Nephron progenitor cell (in vitro differentiated cells): ENCODE results near the gene HCN2.

ENCODE experiments used
- DNase-seq: peaks from one replicate; pipeline ENCODE4 v3.0.0; 2021
- H3K27ac Mint-ChIP-seq: 2 replicates; pipeline ENCODE4 v1.8.0; 2021; ENCODE audit warnings: mild to moderate bottlenecking, moderate library complexity, mixed read lengths
- H3K27me3 Mint-ChIP-seq: 2 replicates; pipeline ENCODE4 v1.8.0; 2021; ENCODE audit warnings: mild to moderate bottlenecking, low read depth, mixed read lengths; ENCODE audit not compliant: poor library complexity
- H3K36me3 Mint-ChIP-seq: 2 replicates; pipeline ENCODE4 v1.8.0; 2021; ENCODE audit warnings: low read depth, mixed read lengths
- H3K4me1 Mint-ChIP-seq: 2 replicates; pipeline ENCODE4 v1.8.0; 2021; ENCODE audit warnings: mixed read lengths
- H3K4me3 Mint-ChIP-seq: 2 replicates; pipeline ENCODE4 v1.8.0; 2021; ENCODE audit warnings: mild to moderate bottlenecking, moderate library complexity, mixed read lengths
- H3K9me3 Mint-ChIP-seq: 2 replicates; pipeline ENCODE4 v1.8.0; 2021; ENCODE audit warnings: mild to moderate bottlenecking, moderate library complexity, mixed read lengths
- CTCF ChIP-seq: fragments of 200-600 bp; sonication (generic); IDR thresholded peaks from 2 replicates; pipeline ENCODE4 v1.5.0; 2021; ENCODE audit warnings: antibody characterized with exemption

Gene HCN2

GRCh38 chr19:577439-578392, 12.0 kb upstream of the HCN2 start:
- Mint-ChIP-seq H3K27ac (no peak overlapping the region), H3K27me3 (peaks cover 3% of the 10 kb centered on the region), H3K4me3 (no peak overlapping the region), H3K4me1 (peaks cover 46% of the 10 kb centered on the region), H3K36me3 (no peaks in the 10 kb centered on the region), H3K9me3 (no peaks in the 10 kb centered on the region)
- DNase-seq = no peak
- no peak for TF ChIP-seq CTCF

- no peak overlapping the region for H3K4me3 Mint-ChIP-seq
Observed at GRCh38 chr19:579111-579841, 10.4 kb upstream of the HCN2 start.

GRCh38 chr19:579842-580155, 9.9 kb upstream of the HCN2 start:
- no peak for DNase-seq
- TF ChIP-seq CTCF = no peak
- Mint-ChIP-seq H3K27ac (no peak overlapping the region), H3K27me3 (peaks cover 3% of the 10 kb centered on the region), H3K4me1 (peaks cover 41% of the 10 kb centered on the region), H3K9me3 (no peaks in the 10 kb centered on the region), H3K36me3 (no peaks in the 10 kb centered on the region), H3K4me3 (no peak overlapping the region)

More at GRCh38 chr19:579111-579841, 10.4 kb upstream of the HCN2 start:
- Mint-ChIP-seq H3K27me3 (peaks cover 3% of the 10 kb centered on the region), H3K9me3 (no peaks in the 10 kb centered on the region), H3K27ac (peak overlapping the region; percentile 74), H3K4me1 (peaks cover 46% of the 10 kb centered on the region), H3K36me3 (no peaks in the 10 kb centered on the region)
- no peak for DNase-seq
- no peak for TF ChIP-seq CTCF

- H3K36me3 Mint-ChIP-seq = no peaks in the 10 kb centered on the region
- peaks cover 3% of the 10 kb centered on the region for H3K27me3 Mint-ChIP-seq
- H3K4me1 Mint-ChIP-seq = peaks cover 35% of the 10 kb centered on the region
- no peak for TF ChIP-seq CTCF
- no peak overlapping the region for H3K4me3 Mint-ChIP-seq
- no peak for DNase-seq
- no peak overlapping the region for H3K27ac Mint-ChIP-seq
- H3K9me3 Mint-ChIP-seq = no peaks in the 10 kb centered on the region
Observed at GRCh38 chr19:580274-580835, 9.3 kb upstream of the HCN2 start.

- Mint-ChIP-seq H3K4me3 (no peak overlapping the region), H3K36me3 (no peaks in the 10 kb centered on the region), H3K9me3 (no peaks in the 10 kb centered on the region), H3K4me1 (peaks cover 23% of the 10 kb centered on the region), H3K27ac (no peak overlapping the region), H3K27me3 (peaks cover 3% of the 10 kb centered on the region)
- no peak for TF ChIP-seq CTCF
- no peak for DNase-seq
Observed at GRCh38 chr19:581399-582111, 8.1 kb upstream of the HCN2 start.
